ENCODE measurements around the gene MRPL27.

GRCh38 chr17:50382931-50383330 is 9.9 kb upstream of the MRPL27 start:
- TF ChIP-seq CTCF (IDR thresholded peaks at IDR 0.05) (no peak), POLR2A (IDR thresholded peaks at IDR 0.05) (no peak)
